Astrocyte (in vitro differentiated cells and primary cell): ENCODE measurements around the gene FOXRED2. TPM values are rescaled to one million over a fixed set of nuclear protein-coding genes. Genes with fewer than 3 reads are reported as not detected.
A peak's percentile ranks its signal among the peaks of the same experiment; 100 is the strongest.
"Not testable (repeated sequence)": the region's sequence is repeated elsewhere in the genome, so short reads cannot be mapped to it uniquely, and the experiment has no call there.

Experiments
- DNase-seq: peaks from one replicate; pipeline ENCODE4 v3.0.0-alpha.2; 2010; ENCODE audit warnings: low read depth
- FAIRE-seq: peaks from 2 replicates; lab custom pipeline; 2011; peaks lifted over from hg19 to GRCh38; lab: Jason Lieb, UNC
- H2AFZ ChIP-seq: 2 replicates; pipeline ENCODE4 v1.6.0; 2012; ENCODE audit warnings: low read depth, low read length, inconsistent platforms
- H3K27ac ChIP-seq: 2 replicates; pipeline ENCODE4 v1.5.1; 2011; ENCODE audit warnings: low read depth, low read length, inconsistent platforms
- H3K27me3 ChIP-seq: 2 replicates; pipeline ENCODE4 v1.6.0; 2011; ENCODE audit warnings: low read length, inconsistent platforms; ENCODE audit not compliant: insufficient read depth
- H3K36me3 ChIP-seq: 2 replicates; pipeline ENCODE4 v1.5.1; 2011; ENCODE audit warnings: low read length, inconsistent platforms; ENCODE audit not compliant: insufficient read depth
- H3K4me1 ChIP-seq: 2 replicates; pipeline ENCODE4 v1.5.1; 2011; ENCODE audit warnings: low read length, inconsistent platforms; ENCODE audit not compliant: insufficient read depth
- H3K4me2 ChIP-seq: 2 replicates; pipeline ENCODE4 v1.6.0; 2012; ENCODE audit warnings: low read length, inconsistent platforms
- H3K4me3 ChIP-seq: 2 replicates; pipeline ENCODE4 v1.5.1; 2011; ENCODE audit warnings: low read depth, mild to moderate bottlenecking, low read length, inconsistent platforms; ENCODE audit not compliant: insufficient read depth
- H3K79me2 ChIP-seq: 2 replicates; pipeline ENCODE4 v1.6.0; 2012; ENCODE audit warnings: mild to moderate bottlenecking, low read length, inconsistent platforms; ENCODE audit not compliant: insufficient read depth
- H3K9ac ChIP-seq: 2 replicates; pipeline ENCODE4 v1.6.0; 2012; ENCODE audit warnings: mild to moderate bottlenecking, low read length, inconsistent platforms
- H3K9me3 ChIP-seq: 2 replicates; pipeline ENCODE4 v1.5.1; 2012; ENCODE audit warnings: low read depth, mild to moderate bottlenecking, low read length, inconsistent platforms; ENCODE audit not compliant: insufficient read depth
- H4K20me1 ChIP-seq: 2 replicates; pipeline ENCODE4 v1.6.0; 2012; ENCODE audit warnings: low read length, inconsistent platforms; ENCODE audit not compliant: insufficient read depth
- H3K27ac Mint-ChIP-seq: one replicate; pipeline ENCODE4 v1.8.0; 2021; ENCODE audit warnings: mild to moderate bottlenecking, mixed read lengths; ENCODE audit not compliant: unreplicated experiment
- H3K27me3 Mint-ChIP-seq: one replicate; pipeline ENCODE4 v1.8.0; 2021; ENCODE audit warnings: low read depth, mixed read lengths; ENCODE audit not compliant: unreplicated experiment
- H3K36me3 Mint-ChIP-seq: one replicate; pipeline ENCODE4 v1.8.0; 2021; ENCODE audit warnings: low read depth, mixed read lengths; ENCODE audit not compliant: unreplicated experiment
- H3K4me1 Mint-ChIP-seq: one replicate; pipeline ENCODE4 v1.8.0; 2021; ENCODE audit warnings: low read depth, mixed read lengths; ENCODE audit not compliant: unreplicated experiment
- H3K4me3 Mint-ChIP-seq: one replicate; pipeline ENCODE4 v1.8.0; 2021; ENCODE audit warnings: mild to moderate bottlenecking, moderate library complexity, mixed read lengths; ENCODE audit not compliant: unreplicated experiment
- H3K9me3 Mint-ChIP-seq: one replicate; pipeline ENCODE4 v1.8.0; 2021; ENCODE audit warnings: mild to moderate bottlenecking, mixed read lengths; ENCODE audit not compliant: unreplicated experiment
- CTCF ChIP-seq: IDR thresholded peaks from 2 replicates; pipeline ENCODE4 v1.5.1; 2011; ENCODE audit warnings: low read depth, mild to moderate bottlenecking, inconsistent platforms, low read length, moderate library complexity; ENCODE audit not compliant: insufficient read depth
- EZH2 ChIP-seq: IDR thresholded peaks from 2 replicates; pipeline ENCODE4 v1.6.1; 2012; ENCODE audit warnings: mild to moderate bottlenecking, low read length, inconsistent platforms; ENCODE audit not compliant: insufficient read depth
- total RNA-seq: library from RNA; stranded (reverse); gene quantifications from 2 replicates; pipeline ENCODE4 v1.2.1, GENCODE V29; 2021

Gene FOXRED2
- total RNA-seq, 1 donor from 2014 or later: 5.3 TPM

GRCh38 chr22:36453855-36454378, 52.9 kb downstream of the FOXRED2 start:
- Histone ChIP-seq H3K9me3 (no peaks in the 10 kb centered on the region), H2AFZ (no peak overlapping the region), H3K79me2 (peaks cover 2% of the 10 kb centered on the region), H3K36me3 (no peaks in the 10 kb centered on the region), H3K4me3 (no peak overlapping the region), H3K27ac (no peak overlapping the region), H3K4me1 (peaks cover 29% of the 10 kb centered on the region), H3K9ac (no peak overlapping the region), H3K27me3 (no peaks in the 10 kb centered on the region), H4K20me1 (no peaks in the 10 kb centered on the region), H3K4me2 (no peak overlapping the region)
- peaks cover 3% of the 10 kb centered on the region for H3K9me3 Mint-ChIP-seq
- H3K27ac Mint-ChIP-seq: peak overlapping the region; percentile 53
- FAIRE-seq (no peak), DNase-seq (no peak)
- no peaks in the 10 kb centered on the region for H3K36me3 Mint-ChIP-seq
- H3K4me3 Mint-ChIP-seq: no peak overlapping the region
- no peaks in the 10 kb centered on the region for H3K27me3 Mint-ChIP-seq
- no peak for TF ChIP-seq CTCF
- TF ChIP-seq EZH2: no peak
- peaks cover 19% of the 10 kb centered on the region for H3K4me1 Mint-ChIP-seq

- H3K27me3 ChIP-seq, H3K4me2 ChIP-seq, H4K20me1 ChIP-seq, H3K27me3 Mint-ChIP-seq, H3K9ac ChIP-seq, H3K36me3 Mint-ChIP-seq, H3K9me3 ChIP-seq, H3K36me3 ChIP-seq, H3K27ac ChIP-seq, H3K79me2 ChIP-seq, H3K4me3 Mint-ChIP-seq, DNase-seq, H2AFZ ChIP-seq, FAIRE-seq, H3K9me3 Mint-ChIP-seq, H3K4me3 ChIP-seq: not testable (repeated sequence)
- H3K27ac Mint-ChIP-seq: peak overlapping the region; percentile 66
- peaks cover 21% of the 10 kb centered on the region for H3K4me1 Mint-ChIP-seq
- peaks cover 29% of the 10 kb centered on the region for H3K4me1 ChIP-seq
Observed at GRCh38 chr22:36452978-36453607, 53.7 kb downstream of the FOXRED2 start.

GRCh38 chr22:36452250-36452977, 54.4 kb downstream of the FOXRED2 start:
- no peaks in the 10 kb centered on the region for H3K9me3 ChIP-seq
- no peak overlapping the region for H3K4me3 Mint-ChIP-seq
- H3K36me3 ChIP-seq: no peaks in the 10 kb centered on the region
- peak overlapping the region; percentile 47 for H3K9ac ChIP-seq
- no peak overlapping the region for H3K27ac ChIP-seq
- DNase-seq (no peak), FAIRE-seq (no peak)
- H3K4me1 Mint-ChIP-seq: peaks cover 21% of the 10 kb centered on the region
- no peak overlapping the region for H2AFZ ChIP-seq
- H3K27ac Mint-ChIP-seq: no peak overlapping the region
- H3K27me3 ChIP-seq: no peaks in the 10 kb centered on the region
- no peak overlapping the region for H3K4me3 ChIP-seq
- H3K36me3 Mint-ChIP-seq: no peaks in the 10 kb centered on the region
- H4K20me1 ChIP-seq: no peaks in the 10 kb centered on the region
- H3K4me1 ChIP-seq: peaks cover 25% of the 10 kb centered on the region
- H3K4me2 ChIP-seq: no peak overlapping the region
- TF ChIP-seq EZH2 (no peak), CTCF (no peak)
- H3K9me3 Mint-ChIP-seq: peaks cover 3% of the 10 kb centered on the region
- H3K27me3 Mint-ChIP-seq: no peaks in the 10 kb centered on the region
- peaks cover 2% of the 10 kb centered on the region for H3K79me2 ChIP-seq

GRCh38 chr22:36450923-36451322, 55.9 kb downstream of the FOXRED2 start:
- H3K79me2 ChIP-seq: not testable (repeated sequence)

More at GRCh38 chr22:36450923-36451322, 55.9 kb downstream of the FOXRED2 start:
- not testable (repeated sequence) for H2AFZ ChIP-seq, H3K9me3 ChIP-seq, H3K27me3 Mint-ChIP-seq, DNase-seq, H3K9ac ChIP-seq, FAIRE-seq, H3K9me3 Mint-ChIP-seq, H3K27ac ChIP-seq, H3K36me3 Mint-ChIP-seq, H3K4me3 Mint-ChIP-seq, H3K27me3 ChIP-seq, H4K20me1 ChIP-seq, H3K27ac Mint-ChIP-seq, H3K36me3 ChIP-seq, H3K4me3 ChIP-seq, H3K4me2 ChIP-seq
- peaks cover 27% of the 10 kb centered on the region for H3K4me1 ChIP-seq
- peaks cover 17% of the 10 kb centered on the region for H3K4me1 Mint-ChIP-seq
